ENCODE results near the gene FAM50B.
A peak's percentile ranks its signal among the peaks of the same experiment; 100 is the strongest.

The FAM50B gene

GRCh38 chr6:3803627-3804468, 45.3 kb upstream of the FAM50B start:
- TF ChIP-seq NFIC (IDR thresholded peaks at IDR 0.05), result 0 out of 2 replicates have a peak, but pooled peaks have one; percentile 31
- TF ChIP-seq TEAD4 (IDR thresholded peaks at IDR 0.05), result peak; percentile 77
- no peak for TF ChIP-seq FOXM1 (IDR thresholded peaks at IDR 0.05; ENCODE audit: borderline replicate concordance, low read depth)

- TF ChIP-seq NFIC (IDR thresholded peaks at IDR 0.05) (no peak), TEAD4 (IDR thresholded peaks at IDR 0.05) (no peak)
Observed at GRCh38 chr6:3804964-3805363, 44.2 kb upstream of the FAM50B start.

DNA sequence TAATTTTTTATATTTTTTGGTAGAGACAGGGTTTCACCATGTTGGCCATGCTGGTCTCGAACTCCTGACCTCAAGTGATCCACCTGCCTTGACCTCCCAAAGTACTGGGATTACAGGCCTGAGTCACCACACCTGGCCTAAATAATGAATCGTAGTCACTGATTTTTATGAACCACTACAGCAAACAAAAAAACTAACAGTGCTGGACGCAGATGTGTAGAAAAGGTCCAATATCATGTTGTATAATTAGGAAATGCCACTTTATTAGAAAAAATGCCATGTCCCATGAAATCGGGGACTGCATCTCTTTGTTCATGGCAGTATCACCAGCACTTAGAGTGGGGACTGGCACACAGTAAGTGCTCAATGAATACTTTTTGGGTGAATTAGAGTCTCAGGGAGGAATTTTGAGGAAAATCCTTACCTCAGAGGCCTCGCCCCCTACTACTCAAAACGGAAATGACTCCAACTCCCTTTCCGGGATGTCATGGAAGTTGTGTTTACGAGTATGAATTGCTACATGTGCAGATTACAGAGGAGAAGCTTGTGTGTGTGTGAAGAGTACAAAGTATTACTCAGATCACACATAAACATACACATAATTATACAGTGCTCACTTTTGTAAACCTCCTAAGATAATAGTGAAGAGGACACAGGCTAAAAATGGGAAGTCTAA, 43.6 kb upstream of the FAM50B start:
- no peak for TF ChIP-seq CREB1 (IDR thresholded peaks at IDR 0.05; ENCODE audit: low read depth)
- no peak for TF ChIP-seq REST (IDR thresholded peaks at IDR 0.05; ENCODE audit: low read depth)
- TF ChIP-seq ZBTB7A (IDR thresholded peaks at IDR 0.05; ENCODE audit: low read depth), result no peak
- no peak for TF ChIP-seq CEBPB (IDR thresholded peaks at IDR 0.05)
- no peak for TF ChIP-seq EGR1 (IDR thresholded peaks at IDR 0.05)
- no peak for TF ChIP-seq FOXM1 (IDR thresholded peaks at IDR 0.05; ENCODE audit: borderline replicate concordance, low read depth)
- TF ChIP-seq YY1 (IDR thresholded peaks at IDR 0.05; ENCODE audit: low read depth), result no peak
- TF ChIP-seq EP300 (IDR thresholded peaks at IDR 0.05; ENCODE audit: borderline replicate concordance), result no peak
- no peak for TF ChIP-seq TEAD4 (IDR thresholded peaks at IDR 0.05)
- no peak for TF ChIP-seq MAX (IDR thresholded peaks at IDR 0.05)
- TF ChIP-seq RAD21 (IDR thresholded peaks at IDR 0.05; ENCODE audit: low read depth), result no peak
- TF ChIP-seq USF1 (IDR thresholded peaks at IDR 0.05), result no peak
- no peak for TF ChIP-seq TCF12 (IDR thresholded peaks at IDR 0.05; ENCODE audit: low read depth)

GRCh38 chr6:3806169-3806922, 42.8 kb upstream of the FAM50B start:
- TF ChIP-seq TAF1 (IDR thresholded peaks at IDR 0.05; ENCODE audit: low read depth) (no peak), FOXM1 (IDR thresholded peaks at IDR 0.05; ENCODE audit: borderline replicate concordance, low read depth) (no peak), REST (IDR thresholded peaks at IDR 0.05; ENCODE audit: low read depth) (no peak), EP300 (IDR thresholded peaks at IDR 0.05; ENCODE audit: borderline replicate concordance) (no peak), CEBPB (IDR thresholded peaks at IDR 0.05) (no peak), USF1 (IDR thresholded peaks at IDR 0.05) (no peak), CREB1 (IDR thresholded peaks at IDR 0.05; ENCODE audit: low read depth) (no peak), EGR1 (IDR thresholded peaks at IDR 0.05) (no peak), YY1 (IDR thresholded peaks at IDR 0.05; ENCODE audit: low read depth) (no peak), MAX (IDR thresholded peaks at IDR 0.05) (no peak), RAD21 (IDR thresholded peaks at IDR 0.05; ENCODE audit: low read depth) (no peak), NFIC (IDR thresholded peaks at IDR 0.05) (no peak), ZBTB7A (IDR thresholded peaks at IDR 0.05; ENCODE audit: low read depth) (no peak), TCF12 (IDR thresholded peaks at IDR 0.05; ENCODE audit: low read depth) (no peak), TEAD4 (IDR thresholded peaks at IDR 0.05) (no peak)

GRCh38 chr6:3808199-3808598, 41.0 kb upstream of the FAM50B start:
- TF ChIP-seq FOXM1 (IDR thresholded peaks at IDR 0.05; ENCODE audit: borderline replicate concordance, low read depth), result no peak
- no peak for TF ChIP-seq ZBTB7A (IDR thresholded peaks at IDR 0.05; ENCODE audit: low read depth)
- no peak for TF ChIP-seq TEAD4 (IDR thresholded peaks at IDR 0.05)
- TF ChIP-seq RAD21 (IDR thresholded peaks at IDR 0.05; ENCODE audit: low read depth), result no peak
- no peak for TF ChIP-seq TAF1 (IDR thresholded peaks at IDR 0.05; ENCODE audit: low read depth)
- no peak for TF ChIP-seq USF1 (IDR thresholded peaks at IDR 0.05)
- TF ChIP-seq YY1 (IDR thresholded peaks at IDR 0.05; ENCODE audit: low read depth), result no peak
- TF ChIP-seq TCF12 (IDR thresholded peaks at IDR 0.05; ENCODE audit: low read depth), result no peak
- TF ChIP-seq NFIC (IDR thresholded peaks at IDR 0.05), result no peak

Data from Ishikawa (cell line).